ENCODE results near the gene IGSF23. TPM values are rescaled to one million over a fixed set of nuclear protein-coding genes. Genes with fewer than 3 reads are reported as not detected.
"Not testable (repeated sequence)": the region's sequence is repeated elsewhere in the genome, so short reads cannot be mapped to it uniquely, and the experiment has no call there.

The IGSF23 gene
- total RNA-seq, 5 donors from 2014 or later (not counting 1 experiment from before 2014, with no cell fraction given), result not detected

- H3K27me3 ChIP-seq (replicated peaks in 1 of 2; ENCODE audit: control insufficient read depth in 2 of 2, extremely low read depth in 1 of 2, insufficient read depth in 2 of 2, low read length in 1 of 2), result peaks cover 0 to 10% of the 10 kb centered on the region in 2 experiments
- Mint-ChIP-seq H3K36me3 (no peaks in the 10 kb centered on the region), H3K27ac (no peak overlapping the region), H3K4me3 (no peak overlapping the region), H3K27me3 (no peaks in the 10 kb centered on the region), H3K4me1 (no peaks in the 10 kb centered on the region), H3K9me3 (no peaks in the 10 kb centered on the region)
- WGBS (ENCODE audit: insufficient coverage), result 83% methylated on average over 5 of the region's 5 CpGs
- no peaks in the 10 kb centered on the region for H3K4me1 ChIP-seq (ENCODE audit: control insufficient read depth in 1 of 2, extremely low read depth in 1 of 2, insufficient read depth in 2 of 2, low read length in 2 of 2)
- CTCF ChIA-PET, result no interaction called here
- no peak overlapping the region for H3K27ac ChIP-seq (ENCODE audit: low read length)
- no peak overlapping the region for H3K4me3 ChIP-seq (ENCODE audit: control insufficient read depth in 1 of 2, extremely low read depth in 1 of 2, low read length in 1 of 2)
- no peaks in the 10 kb centered on the region for H3K9me3 ChIP-seq
- POLR2A ChIA-PET, result interaction anchor here in 1 of 2 donors (0.7 kb wide), 1 partner anchor 337 kb away, joined by 4 read pairs; no protein-coding TSS in a partner anchor
- no peaks in the 10 kb centered on the region for H3K36me3 ChIP-seq (ENCODE audit: control insufficient read depth in 2 of 2, extremely low read depth in 1 of 2, insufficient read depth in 1 of 2, low read length in 1 of 2)
- no peak for ATAC-seq (replicated peaks in 1 of 4)
- no peak for DNase-seq
These were observed 50.6 kb downstream of the IGSF23 start for GRCh38 chr19:44663996-44664395.

GRCh38 chr19:44664976-44665375, 51.6 kb downstream of the IGSF23 start:
- WGBS (ENCODE audit: insufficient coverage), result 97% methylated on average over 4 of the region's 10 CpGs
- H3K4me1 Mint-ChIP-seq, result no peaks in the 10 kb centered on the region
- H3K9me3 ChIP-seq, result no peaks in the 10 kb centered on the region
- no peak overlapping the region for H3K4me3 Mint-ChIP-seq
- no peaks in the 10 kb centered on the region for H3K27me3 Mint-ChIP-seq
- peaks cover 0 to 14% of the 10 kb centered on the region in 2 experiments for H3K27me3 ChIP-seq (replicated peaks in 1 of 2; ENCODE audit: control insufficient read depth in 2 of 2, extremely low read depth in 1 of 2, insufficient read depth in 2 of 2, low read length in 1 of 2)
- ATAC-seq (replicated peaks in 1 of 4) (no peak), DNase-seq (no peak)
- POLR2A ChIA-PET, result no interaction called here
- no peaks in the 10 kb centered on the region for H3K4me1 ChIP-seq (ENCODE audit: control insufficient read depth in 1 of 2, extremely low read depth in 1 of 2, insufficient read depth in 2 of 2, low read length in 2 of 2)
- H3K4me3 ChIP-seq (ENCODE audit: control insufficient read depth in 1 of 2, extremely low read depth in 1 of 2, low read length in 1 of 2), result no peak overlapping the region
- no peaks in the 10 kb centered on the region for H3K36me3 Mint-ChIP-seq
- H3K27ac ChIP-seq (ENCODE audit: low read length), result no peak overlapping the region
- H3K36me3 ChIP-seq (ENCODE audit: control insufficient read depth in 2 of 2, extremely low read depth in 1 of 2, insufficient read depth in 1 of 2, low read length in 1 of 2), result no peaks in the 10 kb centered on the region
- CTCF ChIA-PET, result no interaction called here
- no peak overlapping the region for H3K27ac Mint-ChIP-seq
- no peaks in the 10 kb centered on the region for H3K9me3 Mint-ChIP-seq

DNA sequence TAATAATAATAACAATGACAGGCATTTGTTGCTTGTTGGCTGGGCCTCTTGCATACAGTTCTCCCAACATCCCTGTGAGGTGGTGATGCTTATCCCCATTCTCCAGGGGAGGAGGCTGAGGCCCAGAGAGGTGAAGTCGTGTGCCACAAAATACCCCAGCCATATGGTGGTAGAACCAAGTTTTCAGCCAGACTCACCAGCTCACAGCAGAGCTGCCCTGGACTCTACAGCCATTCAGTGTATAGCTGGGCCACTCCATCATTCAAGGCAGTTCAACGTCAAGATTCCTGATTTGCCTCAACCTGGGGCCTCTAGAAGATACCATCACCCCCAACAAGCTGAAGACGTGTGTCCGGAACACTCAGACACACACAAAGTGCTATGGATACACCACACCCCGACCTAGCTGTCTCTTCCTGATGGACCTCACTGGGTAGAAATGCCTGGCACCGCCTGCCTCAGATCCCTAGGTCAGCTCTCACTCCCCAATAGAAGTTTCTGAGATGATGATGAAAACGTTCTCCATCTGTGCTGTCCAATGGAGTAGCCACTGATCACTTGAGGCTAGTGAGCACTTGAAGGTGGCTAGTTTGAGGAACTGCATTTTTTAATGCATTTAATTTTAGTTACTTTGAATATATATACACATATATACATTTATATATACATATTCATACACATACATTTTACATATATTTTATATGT, 53.6 kb downstream of the IGSF23 start:
- no peak overlapping the region for H3K4me3 ChIP-seq (ENCODE audit: control insufficient read depth in 1 of 2, extremely low read depth in 1 of 2, low read length in 1 of 2)
- Mint-ChIP-seq H3K36me3 (no peaks in the 10 kb centered on the region), H3K4me3 (no peak overlapping the region), H3K4me1 (no peaks in the 10 kb centered on the region), H3K27ac (no peak overlapping the region), H3K9me3 (no peaks in the 10 kb centered on the region), H3K27me3 (no peaks in the 10 kb centered on the region)
- no peaks in the 10 kb centered on the region for H3K36me3 ChIP-seq (ENCODE audit: control insufficient read depth in 2 of 2, extremely low read depth in 1 of 2, insufficient read depth in 1 of 2, low read length in 1 of 2)
- no peaks in the 10 kb centered on the region for H3K4me1 ChIP-seq (ENCODE audit: control insufficient read depth in 1 of 2, extremely low read depth in 1 of 2, insufficient read depth in 2 of 2, low read length in 2 of 2)
- ChIA-PET CTCF (no interaction called here), POLR2A (no interaction called here)
- no CpG with 5 or more reads among the region's 7 CpGs for WGBS (ENCODE audit: insufficient coverage)
- no peak overlapping the region for H3K27ac ChIP-seq (ENCODE audit: low read length)
- DNase-seq (no peak), ATAC-seq (replicated peaks in 1 of 4) (no peak)
- H3K27me3 ChIP-seq (replicated peaks in 1 of 2; ENCODE audit: control insufficient read depth in 2 of 2, extremely low read depth in 1 of 2, insufficient read depth in 2 of 2, low read length in 1 of 2), result peaks cover 0 to 11% of the 10 kb centered on the region in 2 experiments
- H3K9me3 ChIP-seq, result no peaks in the 10 kb centered on the region

DNA sequence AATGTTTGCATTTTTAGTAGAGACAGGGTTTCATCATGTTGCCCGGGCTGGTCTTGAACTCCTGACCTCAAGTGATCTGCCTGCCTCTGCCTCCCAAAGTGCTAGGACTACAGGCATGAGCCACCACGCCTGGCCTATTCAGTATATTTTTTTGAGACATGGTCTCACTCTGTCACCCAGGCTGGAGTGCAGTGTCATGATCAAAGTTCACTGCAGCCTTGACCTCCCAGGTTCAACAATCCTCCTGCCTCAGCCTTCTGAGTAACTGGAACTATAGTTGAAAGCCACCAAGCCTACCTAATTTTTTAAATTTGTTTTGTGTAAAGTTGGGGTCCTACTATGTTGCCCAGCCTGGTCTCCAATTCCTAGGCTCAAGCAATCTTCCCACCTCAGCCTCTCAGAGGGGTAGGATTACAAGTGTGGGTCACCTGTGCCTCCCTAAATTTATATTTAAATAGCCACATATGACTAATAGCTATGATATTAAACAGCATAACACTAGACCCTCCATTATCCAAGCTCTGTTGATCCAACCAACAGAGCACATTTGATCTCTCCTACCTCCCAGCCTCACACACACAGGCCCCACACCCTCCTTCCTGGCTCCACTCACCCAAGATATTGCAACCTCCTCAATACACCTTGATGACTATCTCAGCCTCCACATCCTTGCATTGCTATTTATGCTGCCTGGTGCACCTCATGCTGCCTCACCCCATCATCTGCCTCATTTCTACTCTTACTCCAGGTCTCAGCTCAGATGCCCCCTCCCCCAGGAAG, 55.8 kb downstream of the IGSF23 start:
- Mint-ChIP-seq H3K4me3 (no peak overlapping the region), H3K4me1 (no peaks in the 10 kb centered on the region), H3K27ac (no peak overlapping the region), H3K27me3 (no peaks in the 10 kb centered on the region), H3K36me3 (no peaks in the 10 kb centered on the region), H3K9me3 (no peaks in the 10 kb centered on the region)
- ATAC-seq (replicated peaks in 1 of 4) (no peak), DNase-seq (no peak)
- WGBS (ENCODE audit: insufficient coverage), result 100% methylated on average over 2 of the region's 2 CpGs
- H3K9me3 ChIP-seq, result no peaks in the 10 kb centered on the region
- H3K27me3 ChIP-seq (replicated peaks in 1 of 2; ENCODE audit: control insufficient read depth in 2 of 2, extremely low read depth in 1 of 2, insufficient read depth in 2 of 2, low read length in 1 of 2), result peaks cover 0 to 17% of the 10 kb centered on the region in 2 experiments
- no peak overlapping the region for H3K27ac ChIP-seq (ENCODE audit: low read length)
- no peaks in the 10 kb centered on the region for H3K36me3 ChIP-seq (ENCODE audit: control insufficient read depth in 2 of 2, extremely low read depth in 1 of 2, insufficient read depth in 1 of 2, low read length in 1 of 2)
- ChIA-PET CTCF (interaction anchor here in 1 of 2 donors (0.6 kb wide), 1 partner anchor 24 kb away, joined by 3 read pairs; no protein-coding TSS in a partner anchor), POLR2A (no interaction called here)
- no peaks in the 10 kb centered on the region for H3K4me1 ChIP-seq (ENCODE audit: control insufficient read depth in 1 of 2, extremely low read depth in 1 of 2, insufficient read depth in 2 of 2, low read length in 2 of 2)
- no peak overlapping the region for H3K4me3 ChIP-seq (ENCODE audit: control insufficient read depth in 1 of 2, extremely low read depth in 1 of 2, low read length in 1 of 2)

- H3K4me1 Mint-ChIP-seq; H3K9me3 Mint-ChIP-seq; CTCF ChIA-PET; POLR2A ChIA-PET; H3K4me3 ChIP-seq (ENCODE audit: control insufficient read depth in 1 of 2, extremely low read depth in 1 of 2, low read length in 1 of 2); H3K4me1 ChIP-seq (ENCODE audit: control insufficient read depth in 1 of 2, extremely low read depth in 1 of 2, insufficient read depth in 2 of 2, low read length in 2 of 2); H3K36me3 Mint-ChIP-seq; DNase-seq; H3K27ac ChIP-seq (ENCODE audit: low read length); H3K4me3 Mint-ChIP-seq; ATAC-seq (replicated peaks in 1 of 4); H3K27ac Mint-ChIP-seq; H3K36me3 ChIP-seq (ENCODE audit: control insufficient read depth in 2 of 2, extremely low read depth in 1 of 2, insufficient read depth in 1 of 2, low read length in 1 of 2); H3K27me3 Mint-ChIP-seq; H3K9me3 ChIP-seq: not testable (repeated sequence)
- peaks cover 0 to 17% of the 10 kb centered on the region in 2 experiments for H3K27me3 ChIP-seq (replicated peaks in 1 of 2; ENCODE audit: control insufficient read depth in 2 of 2, extremely low read depth in 1 of 2, insufficient read depth in 2 of 2, low read length in 1 of 2)
- 100% methylated on average over 2 of the region's 2 CpGs for WGBS (ENCODE audit: insufficient coverage)
These were observed 56.7 kb downstream of the IGSF23 start for GRCh38 chr19:44670027-44670426.

- Mint-ChIP-seq H3K4me3 (no peak within 1 kb of the TSS), H3K4me1 (no peaks in the 10 kb centered on the region), H3K27me3 (peaks cover 0 to 2% of the 10 kb centered on the region in 2 donors), H3K36me3 (no peaks in the 10 kb centered on the region), H3K27ac (no peak within 1 kb of the TSS), H3K9me3 (no peaks in the 10 kb centered on the region)
- Histone ChIP-seq H3K27me3 (replicated peaks in 1 of 2; ENCODE audit: control insufficient read depth in 2 of 2, extremely low read depth in 1 of 2, insufficient read depth in 2 of 2, low read length in 1 of 2) (peaks cover 0 to 24% of the 10 kb centered on the region in 2 experiments), H3K4me1 (ENCODE audit: control insufficient read depth in 1 of 2, extremely low read depth in 1 of 2, insufficient read depth in 2 of 2, low read length in 2 of 2) (no peaks in the 10 kb centered on the region), H3K9me3 (no peaks in the 10 kb centered on the region), H3K36me3 (ENCODE audit: control insufficient read depth in 2 of 2, extremely low read depth in 1 of 2, insufficient read depth in 1 of 2, low read length in 1 of 2) (no peaks in the 10 kb centered on the region), H3K4me3 (ENCODE audit: control insufficient read depth in 1 of 2, extremely low read depth in 1 of 2, low read length in 1 of 2) (no peak within 1 kb of the TSS), H3K27ac (ENCODE audit: low read length) (no peak within 1 kb of the TSS)
- ChIA-PET POLR2A (no interaction called here), CTCF (no interaction called here)
- WGBS (ENCODE audit: insufficient coverage), result 60% methylated on average over 2 of the region's 2 CpGs
- ATAC-seq (replicated peaks in 1 of 4), result no peak
- DNase-seq, result no peak
These were observed 58.0 kb downstream of the IGSF23 start, which contains the start of gene CEACAM19 for GRCh38 chr19:44671400-44671799. CEACAM19 (plus strand) TSS chr19:44671482; CDS start chr19:44671932, 450 bp downstream.
